Smooth muscle cell (in vitro differentiated cells): ENCODE data around the gene ZNF268. TPM values are rescaled to one million over a fixed set of nuclear protein-coding genes. Genes with fewer than 3 reads are reported as not detected.

ENCODE experiments used
- DNase-seq: peaks from one replicate; lab custom pipeline; 2025; ENCODE audit not compliant: unreplicated experiment; lab: John Stamatoyannopoulos, UW
- H2AFZ ChIP-seq: fragments of 200-600 bp; sonication (generic); 2 replicates; pipeline ENCODE4 v1.6.0; 2016; ENCODE audit warnings: antibody characterized with exemption, low read depth, mild to moderate bottlenecking
- H3F3A ChIP-seq: fragments of 200-600 bp; sonication (generic); 2 replicates; pipeline ENCODE4 v1.6.0; 2017; ENCODE audit warnings: antibody characterized with exemption, low read depth
- H3K27ac ChIP-seq: fragments of 200-600 bp; sonication (generic); 2 replicates; pipeline ENCODE4 v1.5.1; 2016; ENCODE audit warnings: low read depth, mild to moderate bottlenecking
- H3K27me3 ChIP-seq: fragments of 200-600 bp; sonication (generic); 2 replicates; pipeline ENCODE4 v1.6.1; 2016; ENCODE audit warnings: low read depth, mild to moderate bottlenecking
- H3K36me3 ChIP-seq: fragments of 200-600 bp; sonication (generic); 2 replicates; pipeline ENCODE4 v1.5.1; 2016; ENCODE audit warnings: low read depth
- H3K4me1 ChIP-seq: fragments of 200-600 bp; sonication (generic); 2 replicates; pipeline ENCODE4 v1.5.1; 2016; ENCODE audit warnings: low read depth
- H3K4me2 ChIP-seq: fragments of 200-600 bp; sonication (generic); 2 replicates; pipeline ENCODE4 v1.6.0; 2016; ENCODE audit warnings: mild to moderate bottlenecking
- H3K4me3 ChIP-seq: fragments of 200-600 bp; sonication (generic); 2 replicates; pipeline ENCODE4 v1.5.1; 2016; ENCODE audit warnings: mild to moderate bottlenecking
- H3K79me2 ChIP-seq: fragments of 200-600 bp; sonication (generic); 2 replicates; pipeline ENCODE4 v1.6.0; 2016; ENCODE audit warnings: low read depth, mild to moderate bottlenecking
- H3K9ac ChIP-seq: fragments of 200-600 bp; sonication (generic); 2 replicates; pipeline ENCODE4 v1.6.0; 2016; ENCODE audit warnings: low read depth
- H3K9me3 ChIP-seq: fragments of 200-600 bp; sonication (generic); replicated peaks from 2 replicates; pipeline ENCODE4 v1.5.1; 2016; ENCODE audit warnings: low read depth
- H4K20me1 ChIP-seq: fragments of 200-600 bp; sonication (generic); 2 replicates; pipeline ENCODE4 v1.6.0; 2016; ENCODE audit warnings: low read depth
- WGBS: methylation state at CpG from one replicate; pipeline ENCODE4 v1.1.7; 2016; ENCODE audit warnings: low lambda C conversion rate; 5-methylcytosine and 5-hydroxymethylcytosine counted together
- polyA plus RNA-seq: library from polyadenylated mRNA; unstranded; fragments of >200 nt; fragmentation: Nextera tagmentation; extraction: Ambion mirVana; gene quantifications from 2 replicates; pipeline ENCODE4 v1.2.1, GENCODE V29; 2016
- total RNA-seq: library from RNA; depleted of rRNA; stranded (reverse); fragments of >200 nt; gene quantifications from 2 replicates; pipeline ENCODE4 v1.2.3, GENCODE V29; 2014
- TF ChIP-seq, protein P1 (sequence below): fragments of 200-600 bp; sonication (generic); IDR thresholded peaks from 2 replicates; pipeline ENCODE4 v1.5.1; 2017; ENCODE audit warnings: borderline replicate concordance, mild to moderate bottlenecking, antibody characterized with exemption; ENCODE audit not compliant: insufficient read depth, poor library complexity, severe bottlenecking

ZNF268 gene
- total and polyA plus RNA-seq, 2 experiments from 2014 or later, result 9.4 to 37.2 TPM

DNA sequence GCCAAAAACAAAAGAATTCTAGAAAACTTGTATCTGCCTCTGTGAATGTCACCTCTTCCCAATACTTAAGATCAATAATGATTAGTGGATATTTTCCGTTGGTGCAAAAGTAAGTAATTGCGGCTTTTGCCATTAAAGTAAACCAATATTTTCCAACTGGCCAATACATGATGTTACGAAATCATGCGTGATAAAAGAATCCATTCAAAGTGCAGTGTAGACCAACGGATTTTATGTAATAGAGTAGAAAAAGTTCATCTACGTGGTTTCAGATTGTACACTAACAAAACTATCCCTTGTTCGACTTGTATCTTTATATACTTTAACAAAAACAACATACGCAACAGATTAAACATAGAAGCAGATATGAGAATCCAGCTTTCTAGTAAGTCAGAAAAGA is 626 bp upstream of the ZNF268 start:
- peaks cover 17% of the 10 kb centered on the region for H3K9me3 ChIP-seq
- no peak overlapping the region for H3K9ac ChIP-seq
- H3K4me3 ChIP-seq, result peak overlapping the region; percentile 79
- H3K36me3 ChIP-seq, result peaks cover 22% of the 10 kb centered on the region
- TF ChIP-seq, protein P1, sequence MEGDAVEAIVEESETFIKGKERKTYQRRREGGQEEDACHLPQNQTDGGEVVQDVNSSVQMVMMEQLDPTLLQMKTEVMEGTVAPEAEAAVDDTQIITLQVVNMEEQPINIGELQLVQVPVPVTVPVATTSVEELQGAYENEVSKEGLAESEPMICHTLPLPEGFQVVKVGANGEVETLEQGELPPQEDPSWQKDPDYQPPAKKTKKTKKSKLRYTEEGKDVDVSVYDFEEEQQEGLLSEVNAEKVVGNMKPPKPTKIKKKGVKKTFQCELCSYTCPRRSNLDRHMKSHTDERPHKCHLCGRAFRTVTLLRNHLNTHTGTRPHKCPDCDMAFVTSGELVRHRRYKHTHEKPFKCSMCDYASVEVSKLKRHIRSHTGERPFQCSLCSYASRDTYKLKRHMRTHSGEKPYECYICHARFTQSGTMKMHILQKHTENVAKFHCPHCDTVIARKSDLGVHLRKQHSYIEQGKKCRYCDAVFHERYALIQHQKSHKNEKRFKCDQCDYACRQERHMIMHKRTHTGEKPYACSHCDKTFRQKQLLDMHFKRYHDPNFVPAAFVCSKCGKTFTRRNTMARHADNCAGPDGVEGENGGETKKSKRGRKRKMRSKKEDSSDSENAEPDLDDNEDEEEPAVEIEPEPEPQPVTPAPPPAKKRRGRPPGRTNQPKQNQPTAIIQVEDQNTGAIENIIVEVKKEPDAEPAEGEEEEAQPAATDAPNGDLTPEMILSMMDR, result no peak
- H3K27ac ChIP-seq, result no peak overlapping the region
- no peaks in the 10 kb centered on the region for H3F3A ChIP-seq
- no peak for DNase-seq
- H3K27me3 ChIP-seq, result no peaks in the 10 kb centered on the region
- H3K4me1 ChIP-seq, result peaks cover 4% of the 10 kb centered on the region
- 98% methylated on average over 8 of the region's 8 CpGs for WGBS
- peak overlapping the region; percentile 26 for H2AFZ ChIP-seq
- H4K20me1 ChIP-seq, result no peaks in the 10 kb centered on the region
- H3K4me2 ChIP-seq, result no peak overlapping the region
- peaks cover 11% of the 10 kb centered on the region for H3K79me2 ChIP-seq

DNA sequence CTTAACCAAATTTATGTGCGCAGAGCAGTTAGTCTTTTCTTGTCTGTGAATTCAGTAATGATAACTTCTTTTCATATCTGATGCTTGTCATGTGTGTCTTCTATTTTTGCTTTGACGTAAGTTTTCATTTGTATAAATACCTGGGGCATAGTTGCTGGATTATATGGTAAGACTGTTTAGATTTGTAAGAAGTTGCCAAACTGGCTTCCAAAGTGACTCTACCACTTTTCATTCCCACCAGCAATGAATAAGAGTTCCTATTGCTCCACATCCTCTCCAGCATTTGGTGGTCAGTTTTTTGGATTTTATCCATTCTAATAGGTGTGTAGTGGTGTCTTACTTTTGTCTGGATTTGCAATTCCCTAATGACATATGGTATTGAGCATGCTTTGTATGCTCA is 8.9 kb downstream of the ZNF268 start:
- Histone ChIP-seq H2AFZ (no peak overlapping the region), H3K4me2 (no peak overlapping the region), H3K4me1 (no peaks in the 10 kb centered on the region), H3K9me3 (peaks cover 91% of the 10 kb centered on the region), H3K9ac (no peak overlapping the region), H3K4me3 (no peak overlapping the region), H3K27ac (no peak overlapping the region), H3K36me3 (peaks cover 99% of the 10 kb centered on the region), H4K20me1 (no peaks in the 10 kb centered on the region), H3K79me2 (peaks cover 3% of the 10 kb centered on the region), H3K27me3 (no peaks in the 10 kb centered on the region), H3F3A (no peaks in the 10 kb centered on the region)
- no peak for DNase-seq
- TF ChIP-seq, protein P1, result no peak
- WGBS, result 96% methylated on average over 2 of the region's 2 CpGs

DNA sequence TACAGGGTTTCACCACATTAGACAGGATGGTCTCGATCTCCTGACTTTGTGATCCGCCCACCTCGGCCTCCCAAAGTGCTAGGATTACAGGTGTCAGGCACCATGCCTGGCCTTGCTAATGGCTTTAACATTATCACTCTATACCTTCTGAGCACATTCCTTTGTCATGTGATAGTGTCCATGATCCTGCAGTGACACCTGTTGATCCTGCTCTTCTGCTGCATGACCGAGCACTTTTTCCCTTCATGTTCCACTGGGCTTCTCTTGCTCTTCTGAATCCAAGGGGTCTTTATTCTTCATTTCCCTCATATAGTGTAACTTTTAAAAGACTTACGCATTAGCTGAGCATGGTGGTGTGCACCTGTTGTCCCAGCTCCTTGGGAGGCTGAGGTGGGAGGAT is 11.6 kb downstream of the ZNF268 start:
- TF ChIP-seq, protein P1, result no peak
- Histone ChIP-seq H3K4me2 (no peak overlapping the region), H3K9ac (no peak overlapping the region), H4K20me1 (no peaks in the 10 kb centered on the region), H3K36me3 (peaks cover 85% of the 10 kb centered on the region), H3F3A (no peaks in the 10 kb centered on the region), H3K4me1 (no peaks in the 10 kb centered on the region), H2AFZ (no peak overlapping the region), H3K27ac (no peak overlapping the region), H3K9me3 (peaks cover 81% of the 10 kb centered on the region), H3K79me2 (no peaks in the 10 kb centered on the region), H3K4me3 (no peak overlapping the region), H3K27me3 (no peaks in the 10 kb centered on the region)
- DNase-seq, result no peak
- whole genome bisulfite sequencing, result 98% methylated on average over 5 of the region's 5 CpGs

DNA sequence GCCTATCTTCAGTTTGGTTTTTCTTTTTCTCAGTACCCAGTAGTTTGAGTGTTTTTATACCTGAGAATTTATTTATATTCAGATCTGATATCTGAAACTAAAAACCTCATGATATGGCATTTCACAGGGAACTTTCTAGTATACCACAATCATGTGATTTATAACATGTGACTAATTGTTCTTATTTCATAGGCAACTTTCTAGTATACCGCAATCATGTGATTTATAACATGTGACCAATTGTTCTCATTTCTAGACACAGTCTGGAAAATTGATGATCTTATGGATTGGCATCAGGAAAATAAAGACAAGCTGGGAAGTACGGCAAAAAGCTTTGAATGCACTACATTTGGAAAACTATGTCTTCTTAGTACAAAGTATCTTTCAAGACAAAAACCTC is 20.6 kb downstream of the ZNF268 start:
- Histone ChIP-seq H3K79me2 (no peaks in the 10 kb centered on the region), H3K27ac (no peak overlapping the region), H3K4me3 (peak overlapping the region; percentile 1), H3K4me1 (no peaks in the 10 kb centered on the region), H3K9ac (no peak overlapping the region), H3K27me3 (no peaks in the 10 kb centered on the region), H3K36me3 (peaks cover 50% of the 10 kb centered on the region), H3F3A (peaks cover 22% of the 10 kb centered on the region), H3K9me3 (peaks cover 69% of the 10 kb centered on the region), H2AFZ (no peak overlapping the region), H3K4me2 (no peak overlapping the region), H4K20me1 (no peaks in the 10 kb centered on the region)
- TF ChIP-seq, protein P1, result no peak
- WGBS, result 37% methylated on average over 2 of the region's 2 CpGs
- DNase-seq, result no peak
